KMS-11 (cell line): Measurements from ENCODE around the gene FRYL.

Source experiments
- H2AFZ ChIP-seq: fragments of 200-600 bp; sonication (generic); 2 replicates; pipeline ENCODE4 v1.6.1; 2016; ENCODE audit warnings: antibody characterized with exemption, mixed run types, low read depth
- H3K27ac ChIP-seq: fragments of 200-600 bp; sonication (generic); 2 replicates; pipeline ENCODE4 v1.6.1; 2016; ENCODE audit warnings: mild to moderate bottlenecking, mixed run types
- H3K27me3 ChIP-seq: fragments of 200-600 bp; sonication (generic); 2 replicates; pipeline ENCODE4 v1.6.1; 2017; ENCODE audit warnings: mild to moderate bottlenecking, low read depth, mixed run types, moderate library complexity; ENCODE audit not compliant: insufficient read depth
- H3K36me3 ChIP-seq: fragments of 200-600 bp; sonication (generic); 2 replicates; pipeline ENCODE4 v1.6.1; 2017; ENCODE audit warnings: mild to moderate bottlenecking, mixed run types; ENCODE audit not compliant: insufficient read depth
- H3K4me1 ChIP-seq: fragments of 200-600 bp; sonication (generic); 2 replicates; pipeline ENCODE4 v1.6.1; 2016; ENCODE audit warnings: mild to moderate bottlenecking, low read depth, mixed run types; ENCODE audit not compliant: poor library complexity, severe bottlenecking
- H3K4me2 ChIP-seq: fragments of 200-600 bp; sonication (generic); 2 replicates; pipeline ENCODE4 v1.7.0; 2016; ENCODE audit warnings: mild to moderate bottlenecking, mixed run types
- H3K4me3 ChIP-seq: fragments of 200-600 bp; sonication (generic); IDR thresholded peaks from 2 replicates; pipeline ENCODE4 v1.6.1; 2017; ENCODE audit warnings: low read depth, low read length, mixed read lengths; ENCODE audit not compliant: insufficient read depth
- H3K79me2 ChIP-seq: fragments of 200-600 bp; sonication (generic); 2 replicates; pipeline ENCODE4 v1.6.1; 2016; ENCODE audit warnings: low read depth, mixed run types; ENCODE audit not compliant: insufficient read depth
- H3K9ac ChIP-seq: fragments of 200-600 bp; sonication (generic); 2 replicates; pipeline ENCODE4 v1.6.1; 2016; ENCODE audit warnings: mild to moderate bottlenecking, mixed run types
- H4K20me1 ChIP-seq: fragments of 200-600 bp; sonication (generic); 2 replicates; pipeline ENCODE4 v1.6.1; 2016; ENCODE audit warnings: mild to moderate bottlenecking, mixed run types; ENCODE audit not compliant: insufficient read depth
- CTCF ChIP-seq: fragments of 200-600 bp; sonication (generic); conservative IDR thresholded peaks from 2 replicates; pipeline ENCODE4 v1.6.1; 2017; ENCODE audit warnings: low read depth, mild to moderate bottlenecking, antibody characterized with exemption, low read length, moderate library complexity, mixed read lengths

FRYL gene

GRCh38 chr4:48493452-48494100, 286.5 kb downstream of the FRYL start:
- no peak for TF ChIP-seq CTCF
- no peak overlapping the region for H3K4me2 ChIP-seq
- H3K79me2 ChIP-seq, result no peaks in the 10 kb centered on the region
- no peaks in the 10 kb centered on the region for H3K36me3 ChIP-seq
- no peak overlapping the region for H2AFZ ChIP-seq
- no peak overlapping the region for H3K4me3 ChIP-seq
- H3K27ac ChIP-seq, result no peak overlapping the region
- no peaks in the 10 kb centered on the region for H3K27me3 ChIP-seq
- H3K4me1 ChIP-seq, result no peaks in the 10 kb centered on the region
- H4K20me1 ChIP-seq, result no peaks in the 10 kb centered on the region
- H3K9ac ChIP-seq, result no peak overlapping the region

- no peaks in the 10 kb centered on the region for H3K79me2 ChIP-seq
- no peak overlapping the region for H2AFZ ChIP-seq
- H4K20me1 ChIP-seq, result no peaks in the 10 kb centered on the region
- no peak overlapping the region for H3K4me2 ChIP-seq
- H3K27me3 ChIP-seq, result no peaks in the 10 kb centered on the region
- H3K9ac ChIP-seq, result no peak overlapping the region
- no peak overlapping the region for H3K4me3 ChIP-seq
- H3K36me3 ChIP-seq, result no peaks in the 10 kb centered on the region
- no peaks in the 10 kb centered on the region for H3K4me1 ChIP-seq
- no peak for TF ChIP-seq CTCF
- no peak overlapping the region for H3K27ac ChIP-seq
These were observed 288.4 kb downstream of the FRYL start for GRCh38 chr4:48491514-48492176.

GRCh38 chr4:48490680-48491513, 289.2 kb downstream of the FRYL start:
- no peak overlapping the region for H3K4me2 ChIP-seq
- no peak overlapping the region for H2AFZ ChIP-seq
- TF ChIP-seq CTCF, result no peak
- no peak overlapping the region for H3K9ac ChIP-seq
- H3K36me3 ChIP-seq, result no peaks in the 10 kb centered on the region
- no peak overlapping the region for H3K27ac ChIP-seq
- H3K4me1 ChIP-seq, result no peaks in the 10 kb centered on the region
- no peaks in the 10 kb centered on the region for H3K79me2 ChIP-seq
- no peaks in the 10 kb centered on the region for H3K27me3 ChIP-seq
- no peak overlapping the region for H3K4me3 ChIP-seq
- no peaks in the 10 kb centered on the region for H4K20me1 ChIP-seq

- TF ChIP-seq CTCF, result no peak
- Histone ChIP-seq H3K27ac (no peak within 1 kb of the TSS), H3K36me3 (no peaks in the 10 kb centered on the region), H2AFZ (no peak within 1 kb of the TSS), H3K27me3 (no peaks in the 10 kb centered on the region), H3K4me1 (no peaks in the 10 kb centered on the region), H3K4me3 (no peak within 1 kb of the TSS), H3K4me2 (no peak within 1 kb of the TSS), H3K79me2 (no peaks in the 10 kb centered on the region), H4K20me1 (no peaks in the 10 kb centered on the region), H3K9ac (no peak within 1 kb of the TSS)
These were observed 289.9 kb downstream of the FRYL start, which contains the start of gene ZAR1 for GRCh38 chr4:48490012-48490679. Gene ZAR1 (plus strand): TSS chr4:48490252. CDS start chr4:48490292, 40 bp downstream.
